ENCODE results near the gene MRPL52. TPM values are rescaled to one million over a fixed set of nuclear protein-coding genes. Genes with fewer than 3 reads are reported as not detected.
"Not testable (repeated sequence)": the region's sequence is repeated elsewhere in the genome, so short reads cannot be mapped to it uniquely, and the experiment has no call there.

Gene MRPL52
- total and polyA plus RNA-seq, 8 donors = 29.1 to 85.0 (median 45.8) TPM

DNA sequence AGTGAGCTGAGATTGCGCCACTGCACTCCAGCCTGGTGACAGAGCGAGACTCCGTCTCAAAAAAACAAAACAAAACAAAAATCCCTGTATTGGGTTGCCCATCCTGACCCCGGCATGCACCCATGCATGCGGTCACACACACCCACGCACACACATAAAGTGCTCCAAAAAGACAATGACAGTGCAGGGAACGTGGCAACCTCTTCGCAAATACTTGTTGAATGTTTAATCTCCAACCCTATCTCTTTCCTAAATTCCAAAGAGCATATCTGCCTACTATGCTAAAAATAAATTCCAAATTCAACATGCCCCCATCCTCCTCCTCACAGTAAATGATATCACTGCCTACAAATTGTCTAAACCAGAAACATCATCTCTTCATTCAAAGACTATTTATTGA lies 28.0 kb upstream of the MRPL52 start:
- TF ChIP-seq, protein P1, sequence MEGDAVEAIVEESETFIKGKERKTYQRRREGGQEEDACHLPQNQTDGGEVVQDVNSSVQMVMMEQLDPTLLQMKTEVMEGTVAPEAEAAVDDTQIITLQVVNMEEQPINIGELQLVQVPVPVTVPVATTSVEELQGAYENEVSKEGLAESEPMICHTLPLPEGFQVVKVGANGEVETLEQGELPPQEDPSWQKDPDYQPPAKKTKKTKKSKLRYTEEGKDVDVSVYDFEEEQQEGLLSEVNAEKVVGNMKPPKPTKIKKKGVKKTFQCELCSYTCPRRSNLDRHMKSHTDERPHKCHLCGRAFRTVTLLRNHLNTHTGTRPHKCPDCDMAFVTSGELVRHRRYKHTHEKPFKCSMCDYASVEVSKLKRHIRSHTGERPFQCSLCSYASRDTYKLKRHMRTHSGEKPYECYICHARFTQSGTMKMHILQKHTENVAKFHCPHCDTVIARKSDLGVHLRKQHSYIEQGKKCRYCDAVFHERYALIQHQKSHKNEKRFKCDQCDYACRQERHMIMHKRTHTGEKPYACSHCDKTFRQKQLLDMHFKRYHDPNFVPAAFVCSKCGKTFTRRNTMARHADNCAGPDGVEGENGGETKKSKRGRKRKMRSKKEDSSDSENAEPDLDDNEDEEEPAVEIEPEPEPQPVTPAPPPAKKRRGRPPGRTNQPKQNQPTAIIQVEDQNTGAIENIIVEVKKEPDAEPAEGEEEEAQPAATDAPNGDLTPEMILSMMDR (IDR thresholded peaks at IDR 0.05) = no peak
- Histone ChIP-seq H3K9me3 (no peaks in the 10 kb centered on the region), H3K4me3 (no peak overlapping the region), H3K27ac (no peak overlapping the region), H3K4me1 (no peaks in the 10 kb centered on the region), H3K27me3 (no peaks in the 10 kb centered on the region), H3K36me3 (no peaks in the 10 kb centered on the region)
- no peak for FAIRE-seq
- no peak for DNase-seq
- ATAC-seq = no peak
- intact Hi-C loops (cut with DNase I) = no loop called here
- WGBS, 2 donors = 84 to 89% methylated on average over 8 of the region's 8 CpGs

DNA sequence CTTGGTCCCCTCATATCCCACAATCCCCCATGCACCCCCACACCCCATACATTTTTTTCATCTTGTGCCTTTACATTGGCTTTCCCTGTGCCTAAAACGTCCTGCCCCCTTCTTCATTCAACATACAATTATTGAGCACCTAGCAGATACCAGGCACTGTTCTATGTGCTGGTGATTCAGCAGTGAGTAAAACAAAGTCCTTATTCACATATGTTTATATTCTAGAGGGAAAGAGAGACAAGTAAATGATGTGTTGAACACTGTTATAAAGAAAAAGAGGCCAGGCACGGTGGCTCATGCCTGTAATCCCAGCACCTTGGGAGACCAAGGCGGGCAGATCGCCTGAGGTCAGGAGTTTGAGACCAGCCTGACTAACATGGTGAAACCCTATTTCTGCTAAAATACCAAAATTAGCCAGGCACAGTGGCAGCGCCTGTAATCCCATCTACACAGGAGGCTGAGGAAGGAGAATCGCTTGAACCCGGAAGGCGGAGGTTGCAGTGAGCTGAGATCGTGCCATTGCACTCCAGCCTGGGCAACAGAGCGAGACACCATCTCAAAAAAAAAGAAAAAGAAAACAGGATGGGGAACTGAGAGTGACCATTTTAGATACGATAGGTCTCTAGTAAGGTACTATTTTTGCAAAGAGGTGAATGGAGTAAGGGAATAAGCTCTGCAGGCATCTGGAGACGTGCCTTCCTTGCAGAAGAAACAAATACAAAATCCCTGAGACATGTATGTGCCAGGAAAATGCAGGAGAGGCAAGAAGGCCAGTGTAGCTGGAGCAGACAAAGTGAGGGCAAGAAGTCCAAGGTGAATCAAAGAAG lies 26.6 kb upstream of the MRPL52 start:
- intact Hi-C loops (cut with DNase I) = no loop called here
- no peak overlapping the region for H3K4me3 ChIP-seq
- H3K9me3 ChIP-seq = no peaks in the 10 kb centered on the region
- ATAC-seq (no peak), DNase-seq (no peak), FAIRE-seq (no peak)
- 82 to 89% methylated on average over 12 of the region's 12 CpGs for WGBS, 2 donors
- H3K36me3 ChIP-seq = no peaks in the 10 kb centered on the region
- TF ChIP-seq, protein P1 (IDR thresholded peaks at IDR 0.05) = no peak
- H3K27ac ChIP-seq = no peak overlapping the region
- no peaks in the 10 kb centered on the region for H3K27me3 ChIP-seq
- H3K4me1 ChIP-seq = no peaks in the 10 kb centered on the region

DNA sequence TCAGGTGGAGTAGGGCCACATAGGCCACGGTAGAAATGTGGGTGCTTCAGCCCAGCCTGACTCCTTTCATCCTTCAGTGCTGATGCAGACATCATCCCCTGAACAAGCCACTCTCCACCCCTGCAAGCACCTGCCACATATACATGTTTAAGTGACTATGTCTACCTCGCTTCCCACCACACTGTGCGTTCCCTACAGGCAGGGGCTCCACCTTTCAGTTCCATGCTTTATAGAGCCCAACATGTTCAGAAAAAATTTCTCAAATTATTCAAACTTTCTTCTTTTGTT lies 26.1 kb upstream of the MRPL52 start:
- 86 to 91% methylated on average over 3 of the region's 3 CpGs for WGBS, 2 donors
- Histone ChIP-seq H3K4me1 (no peaks in the 10 kb centered on the region), H3K4me3 (no peak overlapping the region), H3K9me3 (no peaks in the 10 kb centered on the region), H3K36me3 (no peaks in the 10 kb centered on the region), H3K27me3 (no peaks in the 10 kb centered on the region), H3K27ac (no peak overlapping the region)
- intact Hi-C loops (cut with DNase I) = no loop called here
- FAIRE-seq (no peak), ATAC-seq (no peak), DNase-seq (no peak)
- TF ChIP-seq, protein P1 (IDR thresholded peaks at IDR 0.05) = no peak

DNA sequence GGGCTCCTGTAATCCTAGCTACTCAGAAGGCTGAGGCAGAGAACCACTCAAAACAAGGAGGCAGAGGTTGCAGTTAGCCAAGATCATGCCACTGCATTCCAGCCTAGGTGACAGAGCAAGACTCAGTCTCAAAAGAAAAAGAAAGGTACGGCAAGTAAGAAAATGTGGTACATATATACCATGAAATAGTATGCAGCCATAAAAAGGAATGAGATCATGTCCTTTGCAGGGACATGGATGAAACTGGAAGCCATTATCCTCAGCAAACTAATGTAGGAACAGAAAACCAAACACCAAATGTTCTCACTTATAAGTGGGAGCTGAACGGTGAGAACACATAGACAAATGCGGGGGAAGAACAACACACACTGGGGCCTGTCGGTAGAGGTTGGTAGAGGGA lies 24.5 kb upstream of the MRPL52 start:
- H3K27ac ChIP-seq; H3K4me1 ChIP-seq; H3K27me3 ChIP-seq; H3K4me3 ChIP-seq; ATAC-seq; H3K9me3 ChIP-seq; H3K36me3 ChIP-seq; FAIRE-seq; intact Hi-C loops (cut with DNase I); DNase-seq: not testable (repeated sequence)
- 83 to 91% methylated on average over 4 of the region's 4 CpGs for WGBS, 2 donors

DNA sequence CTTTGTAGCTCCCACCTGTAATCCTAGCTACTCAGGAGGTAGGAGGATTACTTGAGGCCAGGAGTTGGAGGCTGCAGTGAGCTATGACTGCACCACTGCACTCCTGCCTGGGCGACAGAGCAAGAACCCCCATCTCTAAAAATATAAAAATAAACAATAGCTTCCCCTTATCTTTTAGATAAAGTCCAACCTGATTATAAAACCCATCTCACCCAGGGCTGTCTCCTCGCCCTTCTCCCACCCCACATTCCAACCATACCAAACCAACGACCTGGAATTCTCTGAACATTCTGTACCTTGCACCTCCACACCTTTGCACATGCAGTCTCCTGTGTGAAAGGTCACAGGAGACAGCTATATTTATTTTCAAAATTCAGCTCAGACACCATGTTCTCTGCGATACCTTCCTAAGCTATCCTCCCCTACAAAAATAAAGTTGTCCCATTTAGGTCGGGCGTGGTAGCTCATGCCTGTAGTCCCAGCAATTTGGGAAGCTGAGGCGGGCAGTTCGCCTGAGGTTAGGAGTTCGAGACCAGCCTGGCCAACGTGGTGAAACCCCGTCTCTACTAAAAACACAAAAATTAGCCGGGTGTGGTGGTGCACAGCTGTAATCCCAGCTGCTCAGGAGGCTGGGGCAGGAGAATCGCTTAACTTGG lies 22.1 kb upstream of the MRPL52 start:
- H3K4me3 ChIP-seq = no peak overlapping the region
- FAIRE-seq = no peak

More for the DNA sequence above, 22.1 kb upstream of the MRPL52 start:
- intact Hi-C loops (cut with DNase I) = no loop called here
- ATAC-seq (peak in 3 of 4 donors; percentile 48 to 70 (median 66)), DNase-seq (peak in 1 of 6 donors; percentile 14)
- WGBS, 2 donors = 75 to 77% methylated on average over 13 of the region's 13 CpGs
- no peaks in the 10 kb centered on the region for H3K4me1 ChIP-seq
- no peaks in the 10 kb centered on the region for H3K27me3 ChIP-seq
- no peaks in the 10 kb centered on the region for H3K9me3 ChIP-seq
- TF ChIP-seq, protein P1 (IDR thresholded peaks at IDR 0.05) = no peak
- no peaks in the 10 kb centered on the region for H3K36me3 ChIP-seq
- H3K27ac ChIP-seq = peak overlapping the region in 2 of 4 donors; percentile 2 to 26

Data from pancreas (tissue), 10 donors.